ENCODE results near the gene TRIP12.
"Not testable (repeated sequence)": the region's sequence is repeated elsewhere in the genome, so short reads cannot be mapped to it uniquely, and the experiment has no call there.

The TRIP12 gene

GRCh38 chr2:229851870-229852269 is 69.9 kb downstream of the TRIP12 start:
- no peak for TF ChIP-seq CTCF (IDR thresholded peaks at IDR 0.05; ENCODE audit: low read depth, low read length, missing control alignments)
- no peak overlapping the region for H3K4me3 ChIP-seq (ENCODE audit: low read depth, low read length)
- DNase-seq (ENCODE audit: low read depth) = no peak

DNA sequence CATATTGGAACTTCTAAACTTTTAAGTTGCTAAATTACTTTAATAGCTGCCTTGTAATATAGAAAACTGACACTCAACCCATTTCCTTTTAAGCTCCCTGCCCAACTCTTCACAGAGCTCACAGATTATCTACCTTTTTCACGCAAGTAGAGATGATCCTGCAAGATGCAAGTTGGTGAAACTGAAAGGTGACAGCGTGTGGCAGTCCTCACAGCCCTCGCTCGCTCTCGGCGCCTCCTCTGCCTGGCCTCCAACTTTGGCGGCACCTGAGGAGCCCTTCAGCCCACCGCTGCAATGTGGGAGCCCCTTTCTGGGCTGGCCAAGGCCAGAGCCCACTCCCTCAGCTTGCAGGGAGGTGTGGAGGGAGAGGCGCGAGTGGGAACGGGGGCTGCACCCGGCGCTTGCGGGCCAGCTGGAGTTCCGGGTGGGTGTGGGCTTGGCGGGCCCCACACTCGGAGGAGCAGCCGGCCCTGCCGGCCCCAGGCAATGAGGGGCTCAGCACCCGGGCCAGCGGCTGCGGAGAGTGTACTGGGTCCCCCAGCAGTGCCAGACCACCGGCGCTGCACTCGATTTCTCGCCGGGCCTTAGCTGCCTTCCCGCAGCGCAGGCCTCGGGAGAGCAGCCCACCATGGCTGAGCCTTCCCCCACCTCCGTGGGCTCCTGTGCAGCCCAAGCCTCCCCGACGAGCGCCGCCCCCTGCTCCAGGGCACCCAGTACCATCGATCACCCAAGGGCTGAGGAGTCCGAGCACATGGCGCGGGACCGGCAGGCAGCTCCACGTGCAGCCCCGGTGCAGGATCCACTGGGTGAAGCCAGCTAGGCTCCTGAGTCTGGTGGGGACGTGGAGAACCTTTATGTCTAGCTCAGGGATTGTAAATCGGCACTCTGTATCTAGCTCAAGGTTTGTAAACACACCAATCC is 71.2 kb downstream of the TRIP12 start:
- not testable (repeated sequence) for DNase-seq (ENCODE audit: low read depth); H3K4me3 ChIP-seq (ENCODE audit: low read depth, low read length)

DNA sequence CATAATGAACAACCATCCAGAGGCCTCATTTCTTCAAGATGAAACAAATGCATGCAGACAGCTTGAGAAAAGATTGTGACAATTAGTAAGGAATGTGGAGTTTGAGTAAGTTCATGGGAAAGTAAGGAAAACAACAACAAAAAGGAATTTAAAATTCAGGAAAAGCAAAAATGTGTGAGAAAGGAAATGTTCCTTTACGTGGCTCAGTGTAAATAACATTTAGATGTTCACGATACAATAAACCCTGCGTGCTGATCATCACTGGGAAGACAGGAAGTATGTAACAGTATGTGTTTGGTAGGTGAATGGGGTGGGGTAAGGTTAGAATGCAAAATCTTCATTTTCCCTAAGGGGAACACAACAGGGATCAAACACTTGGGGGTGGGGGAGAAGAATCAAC is 72.7 kb downstream of the TRIP12 start:
- DNase-seq (ENCODE audit: low read depth) = no peak
- TF ChIP-seq CTCF (IDR thresholded peaks at IDR 0.05; ENCODE audit: low read depth, low read length, missing control alignments) = no peak
- no peak overlapping the region for H3K4me3 ChIP-seq (ENCODE audit: low read depth, low read length)

DNA sequence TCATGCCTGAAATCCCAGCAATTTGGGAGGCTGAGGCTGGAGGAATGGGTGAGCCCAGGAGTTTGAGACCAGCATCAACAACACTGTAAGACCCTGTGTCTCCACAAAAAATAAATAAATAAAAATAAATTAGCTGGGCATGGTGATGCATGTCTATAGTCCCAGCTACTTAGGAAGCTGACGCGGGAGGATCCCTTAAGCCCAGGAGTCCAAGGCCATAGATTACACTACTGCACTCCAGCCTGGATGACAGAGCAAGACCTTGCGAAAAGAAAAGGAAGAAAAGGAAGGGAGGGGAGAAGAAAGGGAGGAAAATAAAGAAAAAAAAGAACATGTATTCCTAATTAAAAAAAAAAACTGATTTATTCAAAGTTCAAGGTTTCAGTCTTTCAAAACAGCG is 78.2 kb downstream of the TRIP12 start:
- TF ChIP-seq CTCF (IDR thresholded peaks at IDR 0.05; ENCODE audit: low read depth, low read length, missing control alignments) = no peak
- DNase-seq (ENCODE audit: low read depth) = no peak
- H3K4me3 ChIP-seq (ENCODE audit: low read depth, low read length) = no peak overlapping the region

DNA sequence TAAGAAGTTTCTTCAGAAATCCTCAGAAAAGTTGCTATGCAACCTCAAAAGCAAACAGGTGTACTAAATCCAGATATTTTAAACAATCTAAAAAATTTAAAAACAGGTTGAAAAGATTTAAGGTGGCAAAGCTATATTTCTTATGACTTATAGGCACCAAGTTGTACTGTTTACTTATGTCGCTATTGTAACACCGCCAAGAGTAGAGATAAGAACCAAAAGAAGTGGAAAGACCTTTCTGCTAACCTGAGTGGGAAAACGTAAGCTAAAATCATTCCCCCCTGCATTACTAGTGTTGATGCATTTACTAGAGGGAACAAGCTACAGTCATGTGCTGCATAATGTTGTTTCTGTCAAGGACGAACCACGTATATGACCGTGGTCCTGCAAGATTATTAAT is 83.1 kb downstream of the TRIP12 start:
- no peak overlapping the region for H3K4me3 ChIP-seq (ENCODE audit: low read depth, low read length)
- no peak for TF ChIP-seq CTCF (IDR thresholded peaks at IDR 0.05; ENCODE audit: low read depth, low read length, missing control alignments)
- no peak for DNase-seq (ENCODE audit: low read depth)

DNA sequence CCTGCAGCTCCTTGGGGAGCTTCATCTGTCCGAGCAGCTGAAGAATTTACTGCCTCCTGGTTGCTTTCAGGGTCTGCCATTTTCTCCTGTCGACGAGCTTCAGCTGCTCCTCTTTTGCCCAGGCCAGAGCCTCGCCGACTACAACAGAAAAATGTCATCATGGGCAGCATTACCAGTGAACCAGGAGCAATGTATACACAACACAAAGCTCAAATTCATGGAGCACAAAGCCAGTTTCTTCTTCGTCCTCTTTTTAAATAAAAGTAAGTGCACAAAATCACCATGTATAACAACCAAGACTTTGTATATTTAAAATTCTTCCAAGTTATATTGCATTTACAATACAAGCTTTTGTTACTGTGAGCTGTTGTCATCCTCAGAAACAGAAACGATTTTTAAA is 85.0 kb downstream of the TRIP12 start:
- no peak for DNase-seq (ENCODE audit: low read depth)
- TF ChIP-seq CTCF (IDR thresholded peaks at IDR 0.05; ENCODE audit: low read depth, low read length, missing control alignments) = no peak
- no peak overlapping the region for H3K4me3 ChIP-seq (ENCODE audit: low read depth, low read length)

GRCh38 chr2:229835596-229836283 is 86.1 kb downstream of the TRIP12 start:
- DNase-seq (ENCODE audit: low read depth) = no peak
- H3K4me3 ChIP-seq (ENCODE audit: low read depth, low read length) = no peak overlapping the region
- no peak for TF ChIP-seq CTCF (IDR thresholded peaks at IDR 0.05; ENCODE audit: low read depth, low read length, missing control alignments)

DNA sequence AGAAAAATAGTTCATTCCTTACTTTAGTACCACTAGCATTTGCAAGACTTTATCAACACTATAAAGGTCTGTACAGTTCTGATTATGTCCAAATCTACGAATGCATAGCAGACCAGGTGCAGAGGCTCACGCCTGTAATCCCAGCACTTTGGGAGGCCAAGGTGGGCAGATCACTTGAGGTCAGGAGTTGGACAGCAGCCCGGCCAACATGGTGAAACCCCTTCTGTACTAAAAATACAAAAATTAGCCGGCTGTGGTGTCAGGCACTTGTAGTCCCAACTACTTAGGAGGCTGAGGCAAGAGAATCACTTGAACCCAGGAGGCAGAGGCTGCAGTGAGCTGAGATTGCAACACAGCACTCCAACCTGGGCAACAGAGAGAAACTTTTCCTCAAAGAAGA is 87.4 kb downstream of the TRIP12 start:
- not testable (repeated sequence) for H3K4me3 ChIP-seq (ENCODE audit: low read depth, low read length); DNase-seq (ENCODE audit: low read depth)
